ENCODE data around the gene AMER2. TPM values are rescaled to one million over a fixed set of nuclear protein-coding genes. Genes with fewer than 3 reads are reported as not detected.

Gene AMER2
- under 1 TPM in 3 of 4 donors, not detected in 1; 0.05 to 0.32 (median 0.13) TPM for total RNA-seq

- H3K4me3 ChIP-seq: peak within 1 kb of the TSS; percentile 52
- peaks cover 67% of the 10 kb centered on the region for H3K27me3 ChIP-seq
- 15% methylated on average over 21 of the region's 50 CpGs for WGBS
- H3K27ac ChIP-seq: no peak within 1 kb of the TSS
- TF ChIP-seq POLR2AphosphoS5 (IDR thresholded peaks at IDR 0.05): no peak
- no peak for TF ChIP-seq EP300 (IDR thresholded peaks at IDR 0.05)
- TF ChIP-seq CTCF (IDR thresholded peaks at IDR 0.05): no peak
- H3K9me3 ChIP-seq: no peaks in the 10 kb centered on the region
- DNase-seq (ENCODE audit: low spot score in 2 of 2): no peak
- H3K4me1 ChIP-seq: peaks cover 19% of the 10 kb centered on the region
- H3K36me3 ChIP-seq: no peaks in the 10 kb centered on the region
Observed at GRCh38 chr13:25171517-25172302, at the start of gene AMER2. Gene AMER2, minus strand, starts transcription at chr13:25172288. Its CDS starts 669 bp downstream, at chr13:25171619.

GRCh38 chr13:25218019-25218418 is 45.9 kb upstream of the AMER2 start:
- Histone ChIP-seq H3K9me3 (no peaks in the 10 kb centered on the region), H3K27me3 (peaks cover 9% of the 10 kb centered on the region), H3K27ac (no peak overlapping the region), H3K36me3 (no peaks in the 10 kb centered on the region), H3K4me3 (no peak overlapping the region), H3K4me1 (peaks cover 7% of the 10 kb centered on the region)
- no peak for TF ChIP-seq POLR2AphosphoS5 (IDR thresholded peaks at IDR 0.05)
- no peak for TF ChIP-seq EP300 (IDR thresholded peaks at IDR 0.05)
- no peak for TF ChIP-seq POLR2A (IDR thresholded peaks at IDR 0.05)
- no peak for DNase-seq (ENCODE audit: low spot score in 2 of 2)
- 66% methylated on average over 5 of the region's 5 CpGs for WGBS

- TF ChIP-seq EP300 (IDR thresholded peaks at IDR 0.05) (no peak), CTCF (IDR thresholded peaks at IDR 0.05) (no peak), POLR2A (IDR thresholded peaks at IDR 0.05) (no peak), POLR2AphosphoS5 (IDR thresholded peaks at IDR 0.05) (no peak)
- no peaks in the 10 kb centered on the region for H3K36me3 ChIP-seq
- DNase-seq (ENCODE audit: low spot score in 2 of 2): no peak
- H3K4me3 ChIP-seq: no peak overlapping the region
- peaks cover 7% of the 10 kb centered on the region for H3K4me1 ChIP-seq
- 65% methylated on average over 12 of the region's 12 CpGs for WGBS
- H3K27me3 ChIP-seq: peaks cover 4% of the 10 kb centered on the region
- no peak overlapping the region for H3K27ac ChIP-seq
- H3K9me3 ChIP-seq: no peaks in the 10 kb centered on the region
Observed at GRCh38 chr13:25217023-25217885, 45.2 kb upstream of the AMER2 start.

- DNase-seq (ENCODE audit: low spot score in 2 of 2): no peak
- TF ChIP-seq POLR2AphosphoS5 (IDR thresholded peaks at IDR 0.05): no peak
- H3K4me1 ChIP-seq: peaks cover 7% of the 10 kb centered on the region
- no peaks in the 10 kb centered on the region for H3K9me3 ChIP-seq
- H3K36me3 ChIP-seq: no peaks in the 10 kb centered on the region
- no peak overlapping the region for H3K4me3 ChIP-seq
- H3K27me3 ChIP-seq: peaks cover 4% of the 10 kb centered on the region
- no peak overlapping the region for H3K27ac ChIP-seq
- WGBS: 74% methylated on average over 3 of the region's 3 CpGs
Observed at GRCh38 chr13:25215253-25215575, 43.1 kb upstream of the AMER2 start.

GRCh38 chr13:25214491-25215252 is 42.6 kb upstream of the AMER2 start:
- DNase-seq (ENCODE audit: low spot score in 2 of 2): no peak
- TF ChIP-seq CTCF (IDR thresholded peaks at IDR 0.05) (no peak), POLR2AphosphoS5 (IDR thresholded peaks at IDR 0.05) (no peak)

More at GRCh38 chr13:25214491-25215252, 42.6 kb upstream of the AMER2 start:
- WGBS: 52% methylated on average over 6 of the region's 6 CpGs
- H3K9me3 ChIP-seq: no peaks in the 10 kb centered on the region
- no peaks in the 10 kb centered on the region for H3K36me3 ChIP-seq
- peak overlapping the region; percentile 27 for H3K27ac ChIP-seq
- H3K27me3 ChIP-seq: peaks cover 4% of the 10 kb centered on the region
- no peak overlapping the region for H3K4me3 ChIP-seq
- H3K4me1 ChIP-seq: peaks cover 7% of the 10 kb centered on the region
